AG20443 (cell line): ENCODE measurements around the gene TFCP2L1.
"Not testable (repeated sequence)": the region's sequence is repeated elsewhere in the genome, so short reads cannot be mapped to it uniquely, and the experiment has no call there.

ENCODE experiments used
- DNase-seq: peaks from one replicate; pipeline ENCODE4 v3.0.0; 2012; ENCODE audit warnings: low spot score, mixed read lengths

The TFCP2L1 gene

GRCh38 chr2:121242175-121242875 lies 42.7 kb downstream of the TFCP2L1 start:
- DNase-seq: no peak

- no peak for DNase-seq
Observed at GRCh38 chr2:121241466-121241865, 43.5 kb downstream of the TFCP2L1 start.

GRCh38 chr2:121240436-121240835 lies 44.6 kb downstream of the TFCP2L1 start:
- no peak for DNase-seq

- no peak for DNase-seq
Observed at GRCh38 chr2:121239969-121240368, 45.0 kb downstream of the TFCP2L1 start.

GRCh38 chr2:121239471-121239870 lies 45.5 kb downstream of the TFCP2L1 start:
- DNase-seq: no peak

- DNase-seq: no peak
Observed at GRCh38 chr2:121238828-121239227, 46.2 kb downstream of the TFCP2L1 start.

- no peak for DNase-seq
Observed at GRCh38 chr2:121237980-121238665, 46.9 kb downstream of the TFCP2L1 start.

- DNase-seq: no peak
Observed at GRCh38 chr2:121237336-121237979, 47.5 kb downstream of the TFCP2L1 start.

GRCh38 chr2:121236650-121237180 lies 48.3 kb downstream of the TFCP2L1 start:
- DNase-seq: no peak

- DNase-seq: no peak
Observed at GRCh38 chr2:121236101-121236640, 48.8 kb downstream of the TFCP2L1 start.

- no peak for DNase-seq
Observed at GRCh38 chr2:121235542-121235941, 49.5 kb downstream of the TFCP2L1 start.

- DNase-seq: no peak
Observed at GRCh38 chr2:121234791-121235190, 50.2 kb downstream of the TFCP2L1 start.

GRCh38 chr2:121234144-121234543 lies 50.9 kb downstream of the TFCP2L1 start:
- DNase-seq: no peak

- DNase-seq: no peak
Observed at GRCh38 chr2:121233486-121234110, 51.4 kb downstream of the TFCP2L1 start.

- DNase-seq: no peak
Observed at GRCh38 chr2:121232626-121233265, 52.3 kb downstream of the TFCP2L1 start.

GRCh38 chr2:121231385-121232000 lies 53.5 kb downstream of the TFCP2L1 start:
- DNase-seq: no peak

GRCh38 chr2:121228521-121228920 lies 56.5 kb downstream of the TFCP2L1 start:
- DNase-seq: no peak

GRCh38 chr2:121227381-121228144 lies 57.4 kb downstream of the TFCP2L1 start:
- not testable (repeated sequence) for DNase-seq

GRCh38 chr2:121225681-121226080 lies 59.3 kb downstream of the TFCP2L1 start:
- not testable (repeated sequence) for DNase-seq

- DNase-seq: no peak
Observed at GRCh38 chr2:121220995-121221394, 64.0 kb downstream of the TFCP2L1 start.
